Tongue (tissue), 2 donors: ENCODE measurements around the gene SKI. TPM values are rescaled to one million over a fixed set of nuclear protein-coding genes. Genes with fewer than 3 reads are reported as not detected.
"Not testable (repeated sequence)": the region's sequence is repeated elsewhere in the genome, so short reads cannot be mapped to it uniquely, and the experiment has no call there.

Source experiments
- DNase-seq: peaks from one replicate; pipeline ENCODE4 v3.0.0-alpha.2; 2015
- total RNA-seq: library from RNA; depleted of rRNA; stranded (reverse); fragments of >200 nt; gene quantifications from one replicate; pipeline ENCODE4 v1.2.3, GENCODE V29; 2014

The SKI gene
- total RNA-seq, 1 donor from 2014 or later: 58.8 TPM

DNA sequence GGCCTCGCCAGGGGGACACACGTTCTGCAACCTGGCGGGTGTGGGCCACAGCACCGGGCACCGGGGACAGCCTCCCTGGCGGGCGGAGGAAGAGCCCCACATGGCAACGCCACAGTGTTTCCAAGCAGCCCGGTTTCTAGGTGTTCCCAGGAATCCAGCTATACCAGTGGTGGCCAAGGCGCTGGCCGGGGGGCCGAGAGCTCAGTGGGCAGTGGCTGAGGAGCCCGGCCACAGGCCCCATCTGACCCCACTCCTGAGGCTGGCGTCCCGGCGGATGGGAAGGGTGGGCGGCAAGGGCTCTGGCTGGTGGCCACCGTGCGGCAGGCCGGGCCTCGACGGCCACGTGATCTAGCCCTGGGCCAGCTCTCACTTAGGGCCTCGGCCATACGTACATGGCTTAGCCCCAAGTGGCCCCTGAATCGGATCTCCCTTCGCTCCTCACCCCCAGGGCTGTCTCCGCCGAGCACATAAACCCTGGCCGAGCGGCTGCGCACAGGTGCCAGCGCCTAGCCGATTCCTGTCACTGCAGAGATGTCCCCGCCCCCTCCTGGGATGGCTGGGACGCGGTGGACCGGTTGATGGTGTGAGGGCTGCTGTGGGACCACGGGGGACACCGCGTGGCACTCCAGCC lies 94.6 kb downstream of the SKI start:
- DNase-seq: no peak

DNA sequence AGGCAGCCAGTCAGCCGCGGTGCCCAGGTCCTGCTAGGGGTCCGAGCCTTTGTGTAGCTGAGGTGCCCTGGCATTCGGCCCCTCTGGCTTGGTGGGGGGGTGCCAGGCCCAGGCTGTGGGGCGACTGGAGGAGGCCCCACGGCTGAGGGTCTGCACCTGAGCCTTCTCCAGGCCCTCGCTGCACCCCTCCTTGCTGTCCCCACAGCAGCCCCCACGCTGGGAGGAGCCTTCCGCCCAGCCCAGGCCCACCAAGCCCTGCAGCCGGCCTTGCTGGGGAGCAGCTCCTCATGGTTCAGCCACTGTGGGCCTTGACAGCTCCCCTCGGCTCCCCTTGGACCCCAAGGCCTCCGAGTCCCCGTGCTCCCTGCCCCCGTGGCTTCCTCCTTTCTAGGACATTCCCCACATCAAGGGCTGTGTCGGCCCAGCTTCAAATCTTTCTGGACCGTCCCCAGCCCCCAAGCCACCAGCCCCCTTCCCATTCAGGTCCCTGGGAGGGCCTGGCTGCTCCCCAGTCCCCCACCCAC lies 95.4 kb downstream of the SKI start:
- DNase-seq: no peak

DNA sequence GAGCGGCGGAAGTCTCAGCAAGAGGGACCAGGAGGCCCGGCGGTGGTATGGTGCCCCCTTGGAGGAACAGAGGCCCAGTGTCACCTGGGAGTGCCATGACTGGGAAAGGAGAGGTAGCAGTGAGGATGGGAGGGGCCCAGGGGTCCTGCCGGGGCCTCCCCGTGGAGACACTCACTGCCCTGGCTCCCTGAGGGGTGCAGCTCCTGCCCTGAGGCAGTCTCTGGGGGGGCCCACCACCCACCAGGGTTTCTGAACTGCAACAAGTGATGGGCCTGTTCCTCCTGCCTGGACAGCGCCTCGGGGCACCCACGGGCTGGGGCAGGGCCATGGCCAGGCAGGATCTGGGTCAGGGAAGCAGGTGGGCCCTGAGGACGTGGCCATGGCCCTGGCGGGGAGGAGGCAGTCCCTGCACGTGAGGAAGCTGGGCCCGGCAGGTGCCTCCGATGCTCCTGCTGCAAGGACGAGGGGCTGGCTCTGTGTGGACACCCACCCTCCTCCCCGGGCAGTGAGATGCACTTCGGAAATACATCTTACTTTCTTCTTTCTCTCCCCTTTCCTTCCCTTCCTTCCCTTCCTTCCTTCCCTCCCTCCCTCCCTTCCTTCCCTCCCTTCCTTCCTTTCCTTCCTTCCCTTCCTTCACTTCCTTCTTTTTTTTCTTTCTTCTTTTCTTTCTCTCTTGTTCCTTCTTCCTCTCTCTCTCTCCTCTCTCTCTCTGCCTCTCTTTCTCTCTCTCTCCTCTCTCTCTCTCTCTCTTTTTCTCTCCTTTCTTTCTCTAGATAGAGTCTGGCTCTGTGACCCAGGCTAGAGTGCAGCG lies 96.6 kb downstream of the SKI start:
- no peak for DNase-seq

DNA sequence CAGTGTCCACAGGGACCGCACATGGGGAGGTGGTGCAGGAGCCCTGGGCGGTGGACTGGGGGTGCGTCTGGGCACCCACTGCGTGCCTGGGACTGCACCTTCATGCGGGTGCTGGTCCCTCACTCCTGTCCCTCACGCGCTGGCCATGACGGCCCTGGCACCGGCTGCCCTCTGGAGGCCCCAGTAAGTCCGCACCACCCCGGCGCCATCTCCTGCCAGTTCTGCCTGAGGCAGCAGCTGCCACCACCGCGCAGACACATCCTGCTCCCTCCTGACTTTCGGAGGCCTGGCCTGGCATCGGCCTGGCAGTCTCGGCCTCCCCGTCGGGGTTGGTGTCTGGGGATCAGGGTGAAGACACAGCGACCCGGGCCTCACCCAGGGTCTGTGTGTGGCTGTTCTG lies 98.4 kb downstream of the SKI start:
- peak; percentile 65 for DNase-seq

DNA sequence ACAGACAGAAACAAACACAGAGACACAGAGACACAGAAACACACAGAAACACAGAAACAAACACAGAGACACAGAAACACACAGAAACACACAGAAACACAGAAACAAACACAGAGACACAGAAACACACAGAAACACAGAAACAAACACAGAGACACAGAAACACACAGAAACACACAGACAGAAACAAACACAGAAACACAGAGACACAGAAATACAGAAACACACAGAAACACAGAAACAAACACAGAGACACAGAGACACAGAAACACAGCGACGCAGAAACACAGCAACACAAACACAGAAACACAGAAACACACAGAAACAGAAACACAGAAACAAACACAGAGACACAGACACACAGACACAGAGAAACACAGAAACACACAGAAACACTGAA lies 99.0 kb downstream of the SKI start:
- DNase-seq: not testable (repeated sequence)

DNA sequence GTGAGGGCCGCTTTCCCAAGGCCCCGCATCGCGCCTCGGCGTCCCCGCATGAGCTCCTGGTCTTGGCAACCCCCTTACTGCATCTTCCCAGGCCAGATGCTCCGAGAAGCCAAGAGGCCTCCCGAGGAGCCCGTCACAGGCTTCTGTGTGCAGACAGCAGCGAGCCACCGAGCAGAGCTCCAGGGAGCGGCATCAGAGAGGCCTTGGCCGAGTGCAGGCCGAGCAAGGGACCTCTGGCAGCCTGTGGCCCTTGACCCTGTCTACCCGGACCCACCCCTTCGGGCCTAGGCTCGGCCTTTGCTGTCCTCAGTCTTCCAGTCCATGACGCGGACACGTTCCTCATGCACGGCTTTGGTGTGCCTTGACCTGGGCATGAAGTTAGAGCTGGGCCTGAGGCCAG lies 99.7 kb downstream of the SKI start:
- DNase-seq: no peak

DNA sequence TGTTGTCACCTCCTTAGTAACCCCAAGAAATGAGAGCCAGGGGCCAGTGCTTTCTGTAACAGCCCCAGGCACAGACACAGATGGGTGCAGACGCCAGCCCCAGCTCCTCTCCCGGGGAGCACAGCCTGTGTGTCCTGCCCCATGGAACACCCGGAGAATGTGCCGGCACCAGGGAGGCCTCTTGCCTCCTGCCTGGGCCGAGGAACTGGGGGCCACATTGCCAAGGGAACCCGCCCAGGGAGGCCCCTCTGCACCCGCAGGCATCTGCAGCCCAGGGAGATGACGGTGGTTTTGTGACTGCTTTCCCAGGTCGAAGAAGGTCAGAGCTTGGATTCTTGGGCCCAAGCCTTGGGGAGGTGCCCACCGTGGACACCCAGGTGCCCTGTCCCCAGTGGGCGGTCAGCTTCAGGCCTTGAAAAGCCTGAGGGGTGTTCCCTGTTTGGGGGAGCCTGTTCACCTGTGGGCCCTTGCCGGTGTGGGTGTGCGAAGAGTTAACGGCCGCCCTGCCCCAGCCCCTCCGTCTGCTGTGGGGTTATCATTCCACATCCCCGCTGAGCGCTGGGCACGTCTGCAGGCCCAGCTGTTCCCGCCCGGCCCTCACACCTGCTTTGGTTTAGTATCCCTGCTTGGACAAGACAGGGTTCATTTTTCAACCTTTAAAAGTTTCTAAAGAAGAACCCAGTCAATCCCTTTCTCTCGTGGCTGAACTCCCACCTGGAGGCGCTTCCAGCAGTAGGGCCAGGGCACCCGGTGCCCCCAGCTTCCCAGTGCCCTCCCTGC lies 100.7 kb downstream of the SKI start:
- DNase-seq: peak; percentile 71

DNA sequence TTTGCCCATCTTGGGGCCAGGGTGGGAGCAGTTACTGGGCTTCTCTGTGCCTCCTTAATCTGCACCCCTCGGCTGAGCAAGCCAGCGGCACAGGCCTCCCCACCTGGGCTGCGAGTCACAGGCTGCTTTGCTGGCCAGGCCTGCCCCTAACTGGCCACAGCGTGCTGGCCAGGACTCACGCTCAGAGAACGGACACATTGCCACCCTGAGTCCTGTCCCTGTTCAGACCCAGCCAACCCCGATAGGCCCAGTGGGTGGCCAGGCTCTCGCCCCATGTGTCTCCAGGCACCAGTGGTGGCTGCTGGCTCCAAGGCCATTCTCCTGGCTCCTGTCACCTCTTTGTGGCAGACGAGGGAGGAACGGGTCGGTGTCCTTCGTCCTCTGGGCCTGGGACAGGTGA lies 101.9 kb downstream of the SKI start:
- no peak for DNase-seq

DNA sequence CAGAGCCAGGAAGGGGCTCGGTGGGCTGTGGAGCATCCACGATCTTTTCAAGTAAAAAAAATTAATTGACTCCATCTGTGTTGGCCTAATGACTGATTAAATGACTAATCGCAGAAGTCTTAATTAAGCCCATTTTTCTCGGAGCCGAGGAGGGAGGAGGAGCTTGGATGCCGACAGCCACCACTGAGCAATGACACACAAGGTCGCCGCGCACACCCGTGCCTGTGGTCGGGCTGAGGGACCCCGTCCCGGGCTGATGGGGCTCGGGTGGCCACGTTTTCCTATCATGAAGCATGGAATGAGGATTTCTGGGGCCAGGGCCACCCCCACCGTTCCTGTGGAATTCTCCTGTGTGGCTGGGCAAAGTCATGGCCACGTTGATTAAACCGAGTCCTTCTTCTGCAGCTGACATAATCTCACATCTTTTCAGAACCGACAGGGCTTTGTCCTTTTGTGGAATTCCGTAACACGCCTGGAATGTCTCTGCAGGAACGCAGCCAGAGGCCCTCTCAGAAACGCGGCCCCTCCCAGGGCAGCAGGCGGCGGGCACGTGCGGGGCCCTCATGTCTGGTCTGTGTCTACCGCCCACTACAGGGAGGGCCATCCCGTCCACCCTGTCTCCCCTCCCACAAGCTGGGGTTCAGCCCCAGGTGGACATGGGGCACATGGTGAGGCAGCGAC lies 102.5 kb downstream of the SKI start:
- peak; percentile 95 for DNase-seq

DNA sequence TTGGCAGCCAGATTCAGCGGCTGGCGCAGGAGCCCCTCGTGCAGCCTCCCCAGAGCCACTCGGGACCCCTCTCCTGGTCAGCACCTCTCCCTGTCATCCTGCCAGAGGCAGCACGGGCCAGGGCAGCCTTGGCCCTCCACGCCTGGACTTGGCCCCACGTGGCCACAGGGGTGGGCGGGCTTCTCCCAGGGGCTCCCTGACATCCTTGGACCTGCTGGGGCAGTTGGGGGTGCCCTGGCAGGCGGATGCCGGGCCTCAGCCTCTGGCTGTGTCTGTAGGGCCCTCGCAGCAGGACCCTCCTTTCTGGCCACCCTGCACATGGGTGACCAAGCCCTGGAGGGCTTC lies 103.1 kb downstream of the SKI start:
- no peak for DNase-seq

DNA sequence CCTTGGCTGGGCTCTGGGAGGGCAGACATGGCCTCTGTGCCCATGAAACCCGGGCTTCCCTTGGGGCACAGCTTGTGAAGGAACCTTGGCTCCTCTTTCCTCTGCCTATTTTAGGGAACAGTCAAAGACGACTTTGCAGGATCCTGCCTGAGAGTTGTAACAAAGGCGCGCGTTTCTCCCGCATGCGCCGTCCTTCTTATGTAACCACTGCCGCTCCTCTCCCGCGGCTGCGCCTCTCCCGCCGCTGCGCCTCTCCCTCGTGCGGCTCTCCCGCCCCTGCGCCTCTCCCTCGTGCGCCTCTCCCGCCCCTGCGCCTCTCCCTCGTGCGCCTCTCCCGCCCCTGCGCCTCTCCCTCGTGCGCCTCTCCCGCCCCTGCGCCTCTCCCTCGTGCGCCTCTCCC lies 103.5 kb downstream of the SKI start:
- DNase-seq: not testable (repeated sequence)

DNA sequence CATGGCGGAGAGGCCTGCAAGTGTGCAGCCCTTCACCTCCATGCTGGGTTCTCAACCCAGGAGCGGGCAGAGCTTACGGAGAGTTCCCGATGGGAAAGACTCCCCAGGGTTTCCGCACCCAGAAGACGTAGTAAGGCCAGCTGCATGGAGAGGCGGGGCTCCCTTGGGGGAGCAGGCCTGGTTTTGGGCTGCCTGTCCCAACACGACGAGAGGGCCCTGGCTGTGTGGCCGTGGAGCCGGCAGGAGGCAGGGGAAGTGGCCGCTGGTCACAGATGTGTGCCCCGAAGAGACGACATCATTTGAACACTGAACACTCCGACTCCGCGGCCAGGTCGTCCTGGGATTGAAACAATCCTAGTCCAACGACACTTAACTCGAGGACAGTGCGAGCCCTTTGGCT lies 106.2 kb downstream of the SKI start:
- no peak for DNase-seq

DNA sequence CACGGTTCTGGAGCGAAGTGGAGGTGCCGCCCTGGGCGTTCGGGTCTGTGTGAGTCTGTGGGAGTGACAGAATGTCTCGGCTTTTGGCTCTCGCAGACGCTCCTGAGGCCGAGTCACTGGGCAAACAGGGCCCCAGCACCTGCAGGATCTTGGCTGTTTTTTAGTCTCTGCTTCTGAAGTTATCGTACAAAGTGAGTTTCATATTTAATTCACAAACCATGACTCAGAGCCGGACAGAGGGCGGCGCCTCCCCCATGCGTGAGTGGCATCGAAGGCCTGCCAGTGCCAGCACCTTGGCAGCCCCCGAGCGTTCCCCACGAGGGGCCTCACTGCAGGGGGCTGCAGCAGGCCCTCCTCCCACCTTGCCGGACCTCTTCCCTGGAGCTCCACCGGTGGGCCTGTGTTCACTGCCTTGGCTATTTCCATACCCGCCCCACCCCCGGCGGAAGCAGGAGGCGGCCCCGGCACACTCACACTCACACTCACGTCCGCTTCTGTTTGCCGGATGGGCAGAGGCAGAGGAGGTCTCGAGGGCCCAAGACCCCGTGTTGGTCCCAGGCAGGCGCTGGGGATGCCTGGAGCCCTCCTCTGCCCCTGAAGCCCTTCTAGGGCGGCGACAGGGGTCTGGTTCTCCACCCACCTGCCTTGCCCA lies 106.9 kb downstream of the SKI start:
- DNase-seq: no peak

DNA sequence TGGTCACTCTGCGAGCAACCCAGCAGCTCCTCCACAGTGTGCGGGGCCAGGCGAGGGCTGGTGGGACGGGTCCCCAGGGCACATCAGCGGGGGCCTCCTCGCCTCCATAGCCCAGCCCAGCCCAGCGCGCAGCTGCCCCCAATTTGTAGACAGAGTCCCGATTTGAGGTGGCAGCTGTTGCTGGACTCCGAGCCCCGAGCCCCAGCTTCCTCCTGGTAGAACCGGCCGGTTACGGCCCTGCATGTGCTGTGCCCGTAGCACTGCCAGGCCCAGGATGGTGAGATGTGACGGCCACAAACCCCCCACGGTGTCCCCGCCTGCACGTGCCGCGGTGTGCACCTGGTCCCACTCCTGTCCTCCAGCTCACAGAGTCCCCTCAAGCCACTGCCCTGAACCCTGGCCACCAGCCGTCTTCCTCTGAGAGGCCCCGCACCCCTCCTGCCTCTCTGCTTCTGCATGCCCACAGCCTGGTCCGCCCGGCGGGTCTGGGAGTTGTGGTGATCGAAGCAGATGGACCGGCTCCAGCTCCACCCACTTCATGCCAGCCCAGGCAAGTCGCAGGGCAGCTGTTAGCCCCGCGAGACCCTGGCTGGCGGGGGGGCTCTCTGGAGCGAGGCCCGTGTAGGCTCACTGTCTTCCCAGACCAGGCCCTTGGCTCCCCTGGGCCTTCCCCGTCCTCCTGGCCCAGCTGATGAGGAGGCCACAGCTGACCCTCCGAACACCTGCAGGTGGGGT lies 107.8 kb downstream of the SKI start:
- DNase-seq: peak; percentile 83

DNA sequence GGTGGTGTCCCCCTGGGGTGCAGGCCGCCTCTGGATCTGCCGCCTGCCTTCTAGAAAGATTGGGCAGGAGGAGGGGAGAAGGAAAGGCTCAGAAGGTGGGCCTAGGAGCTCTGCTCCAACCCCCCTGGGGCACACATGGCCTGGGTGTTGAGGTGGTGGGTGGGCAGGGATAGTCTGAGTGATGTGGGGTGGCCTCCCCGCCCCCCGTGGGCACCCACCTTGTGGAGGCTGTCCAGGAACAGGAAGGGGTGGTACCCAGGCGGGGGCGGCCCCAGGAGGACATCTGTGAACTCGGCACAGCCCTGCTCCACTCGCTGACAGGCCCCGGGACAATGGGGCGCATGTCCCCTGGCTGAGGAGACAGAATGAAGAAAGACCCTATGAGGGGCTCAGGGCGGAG lies 108.4 kb downstream of the SKI start:
- DNase-seq: no peak

DNA sequence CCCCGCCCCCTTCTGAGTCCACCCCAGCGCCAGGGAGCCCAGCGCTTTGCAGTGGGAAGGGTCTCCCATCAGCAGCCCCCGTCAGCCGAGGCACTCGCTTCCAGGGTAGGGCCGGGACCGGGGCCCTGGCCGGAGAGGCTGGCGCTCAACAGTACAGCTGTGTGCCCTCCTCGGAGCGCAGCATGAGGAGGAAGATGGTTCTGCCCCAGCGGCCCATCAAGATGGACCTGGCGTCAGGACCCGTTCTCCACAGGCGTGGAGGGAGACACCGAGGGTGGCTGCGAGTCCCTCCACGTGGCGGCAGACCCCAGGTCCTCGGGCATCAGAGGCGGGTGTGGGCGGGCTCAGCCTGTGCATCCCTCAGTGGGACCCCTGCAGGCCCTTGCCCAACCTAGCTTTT lies 109.0 kb downstream of the SKI start:
- no peak for DNase-seq

DNA sequence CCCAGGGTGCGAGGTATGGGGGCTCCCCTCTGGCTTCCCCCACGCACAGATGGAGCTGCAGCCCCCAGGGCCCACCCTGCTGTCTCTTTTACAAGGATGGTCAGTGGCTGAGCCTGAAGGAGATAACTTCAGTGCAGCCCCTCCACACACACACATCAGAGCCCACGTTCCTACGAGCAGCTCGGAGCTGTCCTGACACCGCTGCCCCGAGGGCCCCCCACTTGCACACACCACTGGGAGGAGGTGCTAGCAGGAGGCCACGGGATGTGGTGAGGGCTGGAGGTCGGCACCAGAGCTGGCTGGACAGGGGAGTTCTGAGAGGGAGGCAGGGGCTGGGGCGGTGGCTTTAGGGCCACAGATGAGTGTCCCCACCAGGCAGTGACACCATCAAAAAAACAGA lies 109.4 kb downstream of the SKI start:
- DNase-seq: no peak

DNA sequence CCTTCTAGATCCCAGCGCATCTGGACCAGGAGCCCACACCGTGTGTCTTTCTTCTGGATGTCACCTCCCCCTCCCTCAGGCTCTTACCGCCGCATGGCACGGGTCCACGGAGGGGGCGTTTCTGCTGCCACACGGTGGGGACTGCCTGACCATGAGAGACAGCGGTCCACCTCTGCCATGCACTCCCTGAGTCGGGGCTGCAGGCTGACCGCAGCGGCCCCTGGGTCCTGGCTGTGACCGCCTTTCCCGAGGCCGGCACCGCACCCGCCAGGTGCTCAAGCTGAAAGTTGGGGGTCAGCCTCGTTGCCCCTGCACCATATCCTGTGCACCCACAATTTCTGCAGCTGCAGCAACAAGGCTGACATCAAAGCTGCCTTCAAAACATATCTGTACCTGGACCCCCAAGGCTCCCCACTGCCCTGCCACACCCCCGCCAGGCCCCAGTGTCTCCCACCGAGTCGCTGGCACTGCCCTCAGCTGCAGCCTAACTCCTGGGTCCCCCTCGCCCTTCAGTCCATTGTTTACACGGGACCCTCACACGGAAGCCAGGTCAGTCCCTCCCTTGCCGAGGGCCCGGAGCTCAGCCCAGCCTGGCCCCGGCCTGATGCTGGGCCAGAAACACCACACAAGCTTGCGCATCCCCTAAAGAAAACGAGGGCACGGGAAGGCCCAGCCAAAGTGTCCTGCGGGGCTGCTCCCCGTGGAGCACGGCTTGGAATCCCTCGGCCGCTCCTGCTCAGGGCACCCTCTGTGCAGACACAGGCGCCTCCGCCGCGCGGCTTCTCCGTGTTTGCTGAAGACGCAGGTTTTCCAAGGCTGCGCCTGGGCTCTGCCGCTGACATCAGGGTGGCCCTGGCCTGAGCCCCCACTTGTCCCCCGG lies 111.3 kb downstream of the SKI start:
- no peak for DNase-seq

DNA sequence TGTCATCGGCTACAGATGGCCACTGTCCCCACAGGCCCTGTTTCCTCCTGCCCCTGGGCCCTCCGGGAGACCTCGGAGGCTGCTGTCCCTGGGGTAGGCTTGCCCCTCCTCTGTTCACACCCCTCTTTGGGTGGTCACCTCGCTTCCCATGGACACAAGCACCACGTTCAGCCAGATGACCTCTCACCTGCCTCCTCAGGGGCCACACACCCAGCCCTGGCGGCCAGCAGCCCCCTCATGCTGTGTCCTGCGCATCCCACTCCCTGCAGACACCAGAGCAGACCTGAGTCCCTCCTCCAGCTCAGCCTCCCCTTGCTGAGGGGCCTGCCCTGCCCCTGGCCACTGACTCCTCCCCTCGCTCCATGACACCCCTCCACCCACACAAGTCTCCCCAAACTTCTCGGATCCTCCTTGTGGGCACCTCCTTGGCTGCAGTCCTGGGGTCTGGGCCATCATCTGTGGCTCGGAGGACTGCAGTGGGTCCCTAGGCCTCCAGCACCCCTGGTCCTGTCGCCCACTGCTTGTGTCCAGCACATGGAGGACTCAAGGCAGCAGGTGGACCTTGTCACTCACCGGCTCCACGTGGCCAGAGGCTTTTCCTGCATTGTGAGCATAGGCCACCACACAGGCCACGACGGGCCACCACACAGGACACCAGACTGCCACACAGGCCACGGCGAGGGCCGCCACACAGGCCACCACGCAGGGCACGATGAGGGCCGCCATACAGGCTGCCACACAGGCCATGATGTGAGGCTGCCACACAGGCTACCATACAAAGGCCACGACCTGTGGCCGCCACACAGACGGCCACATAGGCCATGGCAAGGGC lies 112.2 kb downstream of the SKI start:
- no peak for DNase-seq
